Measurements from ENCODE around the gene CHRNB4. TPM values are rescaled to one million over a fixed set of nuclear protein-coding genes. Genes with fewer than 3 reads are reported as not detected.

The CHRNB4 gene
- total RNA-seq (2022; extraction: Qiagen RNA extraction) = 0.76 to 1.3 TPM (median 1.0 TPM) in 5 replicates

GRCh38 chr15:78641102-78641748, at the start of gene CHRNB4:
Gene CHRNB4 (minus strand): TSS chr15:78641210. CDS start chr15:78641133, 77 bp downstream.

GRCh38 chr15:78620527-78621421, 20.2 kb downstream of the CHRNB4 start, which contains the start of gene CHRNA3:
Gene CHRNA3 (minus strand): TSS chr15:78620996. CDS start chr15:78620794, 202 bp downstream.

Other genes starting within 250 kb of the CHRNB4 start
- gene IREB2, start 203.0 kb downstream of the CHRNB4 start, total RNA-seq (2022; extraction: Qiagen RNA extraction) = 32.8 to 49.2 TPM (median 43.7 TPM) in 5 replicates
- gene HYKK, start 133.6 kb downstream of the CHRNB4 start, total RNA-seq (2022; extraction: Qiagen RNA extraction) = 5.8 to 6.7 TPM (median 6.1 TPM) in 5 replicates
- 378 to 535 TPM (median 393 TPM) in 5 replicates for gene PSMA4, start 100.8 kb downstream of the CHRNB4 start, total RNA-seq (2022; extraction: Qiagen RNA extraction)
- 32.6 to 37.8 TPM (median 34.6 TPM) in 5 replicates for gene CHRNA5, start 75.7 kb downstream of the CHRNB4 start, total RNA-seq (2022; extraction: Qiagen RNA extraction)
- gene CHRNA3, start 20.2 kb downstream of the CHRNB4 start, total RNA-seq (2022; extraction: Qiagen RNA extraction) = 0.32 to 0.68 TPM (median 0.43 TPM) in 5 replicates
- gene ADAMTS7, start 170.3 kb upstream of the CHRNB4 start, total RNA-seq (2022; extraction: Qiagen RNA extraction) = 3.6 to 6.3 TPM (median 5.3 TPM) in 5 replicates
- 337 to 661 TPM (median 342 TPM) in 5 replicates for gene MORF4L1, start 231.7 kb upstream of the CHRNB4 start, total RNA-seq (2022; extraction: Qiagen RNA extraction)